Mesenchymal stem cell (in vitro differentiated cells and primary cell): Measurements from ENCODE around the gene TMEM95.
A peak's percentile ranks its signal among the peaks of the same experiment; 100 is the strongest.

Source experiments
- DNase-seq: peaks from one replicate; pipeline ENCODE4 v3.0.0-alpha.2; 2013
- H2AFZ ChIP-seq: one replicate; pipeline ENCODE4 v1.6.1; 2013; ENCODE audit warnings: low read depth, mild to moderate bottlenecking, control low read depth, inconsistent platforms, low read length, moderate library complexity
- H2AK5ac ChIP-seq: 2 replicates; pipeline ENCODE4 v1.6.1; 2013; ENCODE audit warnings: low read length, moderate library complexity, mild to moderate bottlenecking, inconsistent platforms; ENCODE audit not compliant: severe bottlenecking
- H2BK120ac ChIP-seq: one replicate; pipeline ENCODE4 v1.6.1; 2013; ENCODE audit warnings: low read depth, mild to moderate bottlenecking, inconsistent platforms, low read length, moderate library complexity
- H2BK12ac ChIP-seq, 2 experiments: one replicate each; pipeline ENCODE4 v1.6.1; 2013; ENCODE audit warnings: inconsistent platforms in 2 of 2, low read length in 2 of 2, mild to moderate bottlenecking in 2 of 2, moderate library complexity in 2 of 2, control low read depth in 1 of 2
- H2BK15ac ChIP-seq: one replicate; pipeline ENCODE4 v1.6.1; 2013; ENCODE audit warnings: mild to moderate bottlenecking, low read depth, inconsistent platforms; ENCODE audit not compliant: poor library complexity, severe bottlenecking
- H2BK5ac ChIP-seq: 2 replicates; pipeline ENCODE4 v1.6.1; 2013; ENCODE audit warnings: low read depth, mild to moderate bottlenecking, low read length, control low read depth, inconsistent platforms; ENCODE audit not compliant: poor library complexity, severe bottlenecking
- H3K14ac ChIP-seq, 2 experiments: one replicate each; pipeline ENCODE4 v1.6.1; 2013; ENCODE audit warnings: inconsistent platforms in 2 of 2, low read length in 2 of 2, control low read depth in 1 of 2, mild to moderate bottlenecking in 1 of 2, moderate library complexity in 1 of 2
- H3K18ac ChIP-seq, 2 experiments: one replicate each; pipeline ENCODE4 v1.6.1; 2013; ENCODE audit warnings: inconsistent platforms in 2 of 2, low read length in 2 of 2, control low read depth in 1 of 2, low read depth in 1 of 2, mild to moderate bottlenecking in 1 of 2
- H3K23ac ChIP-seq, 2 experiments: one replicate each; pipeline ENCODE4 v1.6.1; 2013; ENCODE audit warnings: inconsistent platforms in 2 of 2, low read length in 2 of 2, mild to moderate bottlenecking in 2 of 2, moderate library complexity in 2 of 2, control low read depth in 1 of 2
- H3K27ac ChIP-seq: 2 replicates; pipeline ENCODE4 v1.5.1; 2013; ENCODE audit warnings: mild to moderate bottlenecking, moderate library complexity, low read length, control low read depth, inconsistent platforms; ENCODE audit not compliant: poor library complexity, severe bottlenecking
- H3K27me3 ChIP-seq, 2 experiments: 2 replicates each; pipeline versions ENCODE4 v1.6.1 to v1.7.0; 2013; ENCODE audit warnings: low read length in 2 of 2, mild to moderate bottlenecking in 2 of 2, moderate library complexity in 2 of 2, control low read depth in 1 of 2, inconsistent platforms in 1 of 2; ENCODE audit not compliant: control insufficient read depth in 1 of 2, insufficient read depth in 1 of 2
- H3K36me3 ChIP-seq, 2 experiments: 2 replicates each; pipeline versions ENCODE4 v1.6.1 to v1.7.0; 2013; ENCODE audit warnings: low read length in 2 of 2, control low read depth in 1 of 2, inconsistent platforms in 1 of 2, low read depth in 1 of 2, mild to moderate bottlenecking in 1 of 2; ENCODE audit not compliant: insufficient read depth in 2 of 2, control insufficient read depth in 1 of 2
- H3K4ac ChIP-seq, 2 experiments: one replicate each; pipeline ENCODE4 v1.6.1; 2013; ENCODE audit warnings: inconsistent platforms in 2 of 2, low read length in 2 of 2, mild to moderate bottlenecking in 2 of 2, moderate library complexity in 2 of 2, control low read depth in 1 of 2, low read depth in 1 of 2
- H3K4me1 ChIP-seq: 2 replicates; pipeline ENCODE4 v1.6.1; 2013; ENCODE audit warnings: low read depth, low read length, control low read depth; ENCODE audit not compliant: control insufficient read depth, insufficient read depth
- H3K4me2 ChIP-seq: 2 replicates; pipeline ENCODE4 v1.6.1; 2013; ENCODE audit warnings: low read length, mild to moderate bottlenecking, inconsistent platforms; ENCODE audit not compliant: poor library complexity, severe bottlenecking
- H3K4me3 ChIP-seq, 2 experiments: 2 replicates each; pipeline versions ENCODE4 v1.5.1 to v1.7.0; 2013; ENCODE audit warnings: low read length in 2 of 2, mild to moderate bottlenecking in 2 of 2, control low read depth in 1 of 2, low read depth in 1 of 2; ENCODE audit not compliant: insufficient read depth in 1 of 2
- H3K79me1 ChIP-seq: replicated peaks from 2 replicates; pipeline ENCODE4 v1.6.1; 2013; ENCODE audit warnings: mild to moderate bottlenecking, control low read depth, low read length, inconsistent platforms; ENCODE audit not compliant: poor library complexity, severe bottlenecking
- H3K9ac ChIP-seq: 2 replicates; pipeline ENCODE4 v1.7.0; 2013; ENCODE audit warnings: mild to moderate bottlenecking, low read length, moderate library complexity
- H3K9me3 ChIP-seq: 2 replicates; pipeline ENCODE4 v1.7.0; 2013; ENCODE audit warnings: mild to moderate bottlenecking, low read length; ENCODE audit not compliant: control insufficient read depth
- H4K8ac ChIP-seq: one replicate; pipeline ENCODE4 v1.6.1; 2013; ENCODE audit warnings: inconsistent platforms, mild to moderate bottlenecking, low read length, moderate library complexity
- H4K91ac ChIP-seq: one replicate; pipeline ENCODE4 v1.6.1; 2013; ENCODE audit warnings: mild to moderate bottlenecking, low read length, inconsistent platforms
- WGBS: methylation state at CpG from one replicate; pipeline ENCODE4 v1.1.7; 2013; ENCODE audit warnings: mixed read lengths; 5-methylcytosine and 5-hydroxymethylcytosine counted together

TMEM95 gene

DNA sequence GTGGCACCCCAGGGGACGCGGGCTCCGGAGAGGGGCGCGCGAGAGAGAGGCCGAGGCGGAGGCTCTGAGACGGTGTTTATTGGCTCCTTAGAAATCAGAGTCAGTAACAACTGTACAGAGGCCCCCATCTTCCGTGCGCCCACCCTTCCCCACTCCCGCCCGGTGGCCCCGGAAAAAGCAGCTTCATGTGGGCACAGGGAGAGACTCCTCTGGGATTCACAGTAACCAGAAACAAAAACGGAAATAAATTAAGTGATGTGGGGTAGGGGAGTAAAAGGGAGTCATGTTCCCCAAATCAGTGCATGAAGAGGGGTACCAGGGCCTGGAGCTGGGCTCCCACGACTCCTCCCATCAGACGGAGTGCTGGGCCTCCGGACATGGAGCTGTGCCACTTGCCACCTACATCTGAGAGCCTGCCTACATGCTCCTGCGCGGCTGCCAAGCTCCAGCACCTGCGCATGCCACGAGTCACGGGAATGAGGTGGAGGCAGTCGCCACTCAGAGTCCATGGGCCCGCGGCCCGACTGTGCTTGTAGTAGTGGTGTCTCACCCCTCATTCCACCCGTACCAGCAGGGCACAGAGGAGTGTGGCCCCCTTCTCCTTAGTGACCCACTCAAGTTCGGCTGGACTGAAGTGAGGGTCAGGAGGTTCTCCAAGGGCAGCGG is 39.3 kb upstream of the TMEM95 start:
- H2BK5ac ChIP-seq, result peak overlapping the region; percentile 63
- H2BK12ac ChIP-seq, result no peak overlapping the region
- peaks cover 12% of the 10 kb centered on the region for H3K79me1 ChIP-seq
- H4K8ac ChIP-seq, result peak overlapping the region; percentile 98
- peak overlapping the region; percentile 65 for H2AFZ ChIP-seq
- DNase-seq, result no peak
- H3K4ac ChIP-seq, result peak overlapping the region; percentile 92 to 97
- no peaks in the 10 kb centered on the region for H3K9me3 ChIP-seq
- H3K23ac ChIP-seq, result peak overlapping the region in 1 of 2 experiments; percentile 65
- H3K4me2 ChIP-seq, result peak overlapping the region; percentile 76
- 66% methylated on average over 30 of the region's 30 CpGs for WGBS
- peak overlapping the region; percentile 57 for H2BK120ac ChIP-seq
- H3K27ac ChIP-seq, result peak overlapping the region; percentile 62
- H4K91ac ChIP-seq, result peak overlapping the region; percentile 88
- H3K14ac ChIP-seq, result peak overlapping the region in 1 of 2 experiments; percentile 21
- peaks cover 73 to 74% of the 10 kb centered on the region in 2 experiments for H3K36me3 ChIP-seq
- H3K18ac ChIP-seq, result peak overlapping the region; percentile 85 to 86
- H3K27me3 ChIP-seq, result no peaks in the 10 kb centered on the region
- peak overlapping the region; percentile 78 for H2BK15ac ChIP-seq
- H3K4me3 ChIP-seq, result peak overlapping the region; percentile 77 to 95
- peak overlapping the region; percentile 91 for H3K9ac ChIP-seq
- H3K4me1 ChIP-seq, result peaks cover 15% of the 10 kb centered on the region
- H2AK5ac ChIP-seq, result peak overlapping the region; percentile 50

GRCh38 chr17:7317161-7317803 is 37.7 kb upstream of the TMEM95 start:
- Histone ChIP-seq H2BK12ac (no peak overlapping the region), H3K27me3 (no peaks in the 10 kb centered on the region), H3K9me3 (no peaks in the 10 kb centered on the region), H4K8ac (no peak overlapping the region), H2AK5ac (no peak overlapping the region), H3K18ac (no peak overlapping the region), H3K36me3 (peaks cover 75% of the 10 kb centered on the region in 2 experiments), H3K14ac (no peak overlapping the region), H4K91ac (no peak overlapping the region), H3K79me1 (peaks cover 20% of the 10 kb centered on the region), H3K4me1 (peaks cover 15% of the 10 kb centered on the region), H3K9ac (no peak overlapping the region), H2BK15ac (no peak overlapping the region), H3K4me2 (no peak overlapping the region), H3K4me3 (no peak overlapping the region), H2BK120ac (no peak overlapping the region), H3K4ac (no peak overlapping the region), H2AFZ (no peak overlapping the region), H2BK5ac (no peak overlapping the region), H3K23ac (no peak overlapping the region), H3K27ac (no peak overlapping the region)
- no peak for DNase-seq
- 93% methylated on average over 13 of the region's 16 CpGs for WGBS

DNA sequence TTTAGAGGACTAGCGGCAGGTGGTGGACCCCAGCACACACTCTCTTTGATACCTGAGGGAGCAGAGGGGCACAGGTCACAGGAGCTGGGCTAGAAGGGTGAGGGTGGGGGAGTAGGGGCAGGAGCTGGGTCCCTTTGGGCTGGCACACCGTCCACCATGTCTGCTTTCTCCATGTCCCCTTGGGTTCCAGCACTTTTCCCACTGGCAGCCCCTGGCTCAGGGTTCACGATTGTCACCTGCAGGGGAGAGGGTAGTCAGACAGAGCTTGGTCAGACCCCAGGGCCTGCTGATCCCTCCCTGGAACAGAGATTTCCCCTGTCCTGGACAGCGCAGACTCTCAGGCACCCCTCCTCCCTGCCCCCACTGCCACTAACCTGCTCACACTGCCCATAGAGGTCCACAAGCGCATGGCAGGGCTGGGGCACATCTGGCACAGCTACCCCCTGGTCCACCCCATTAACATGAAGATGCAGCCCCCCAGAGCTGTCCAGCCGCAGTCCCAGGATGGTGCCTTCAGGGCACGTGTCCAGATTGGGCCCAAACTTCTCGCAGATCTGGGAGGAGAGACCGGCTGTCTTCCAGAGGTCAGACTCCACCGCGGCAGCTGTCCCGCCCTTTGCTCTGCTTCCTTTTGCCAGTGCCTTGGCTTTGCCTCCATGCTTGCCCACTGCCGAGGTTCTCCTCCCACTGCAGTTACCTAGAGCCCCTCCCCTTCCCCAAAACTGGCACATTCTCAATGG is 36.7 kb upstream of the TMEM95 start:
- Histone ChIP-seq H2BK5ac (no peak overlapping the region), H3K4me2 (no peak overlapping the region), H2BK15ac (no peak overlapping the region), H2AK5ac (no peak overlapping the region), H3K23ac (no peak overlapping the region), H3K4me3 (no peak overlapping the region), H3K9me3 (no peaks in the 10 kb centered on the region), H3K9ac (no peak overlapping the region), H3K18ac (no peak overlapping the region), H2BK120ac (no peak overlapping the region), H3K4me1 (peaks cover 10% of the 10 kb centered on the region), H3K27ac (no peak overlapping the region), H2BK12ac (no peak overlapping the region), H4K8ac (no peak overlapping the region), H4K91ac (no peak overlapping the region), H3K4ac (no peak overlapping the region), H2AFZ (no peak overlapping the region), H3K36me3 (peaks cover 75% of the 10 kb centered on the region in 2 experiments), H3K27me3 (no peaks in the 10 kb centered on the region), H3K14ac (no peak overlapping the region), H3K79me1 (peaks cover 25% of the 10 kb centered on the region)
- WGBS, result 96% methylated on average over 12 of the region's 13 CpGs
- no peak for DNase-seq

- Histone ChIP-seq H3K36me3 (peaks cover 86 to 89% of the 10 kb centered on the region in 2 experiments), H3K4me3 (no peak overlapping the region), H3K9ac (no peak overlapping the region)
Observed at GRCh38 chr17:7321466-7321865, 33.5 kb upstream of the TMEM95 start.

More at GRCh38 chr17:7321466-7321865, 33.5 kb upstream of the TMEM95 start:
- Histone ChIP-seq H3K79me1 (peaks cover 38% of the 10 kb centered on the region), H3K4me2 (no peak overlapping the region), H2BK5ac (no peak overlapping the region), H2BK12ac (no peak overlapping the region), H2BK15ac (no peak overlapping the region), H4K91ac (peak overlapping the region; percentile 10), H3K4ac (no peak overlapping the region), H3K27me3 (no peaks in the 10 kb centered on the region), H3K9me3 (no peaks in the 10 kb centered on the region), H3K23ac (no peak overlapping the region), H2AFZ (no peak overlapping the region), H2BK120ac (no peak overlapping the region), H2AK5ac (no peak overlapping the region), H4K8ac (no peak overlapping the region), H3K4me1 (no peaks in the 10 kb centered on the region), H3K14ac (no peak overlapping the region), H3K27ac (no peak overlapping the region), H3K18ac (no peak overlapping the region)
- no peak for DNase-seq
- WGBS, result 95% methylated on average over 15 of the region's 15 CpGs
